ENCODE data around the gene FNBP1L. TPM values are rescaled to one million over a fixed set of nuclear protein-coding genes. Genes with fewer than 3 reads are reported as not detected.

FNBP1L gene
- total RNA-seq, 1 experiment from 2014 or later: 72.7 TPM

- DNase-seq: no peak
- intact Hi-C loops (cut with micrococcal nuclease; ENCODE audit: unreplicated experiment): no loop called here
- H3K4me1 Mint-ChIP-seq (ENCODE audit: low read depth, unreplicated experiment): peaks cover 39% of the 10 kb centered on the region
- no TSS peak for BruUV-seq (replicated peaks)
- H3K36me3 Mint-ChIP-seq (ENCODE audit: insufficient read depth, unreplicated experiment): peaks cover 10% of the 10 kb centered on the region
- H3K27me3 Mint-ChIP-seq (ENCODE audit: unreplicated experiment): no peaks in the 10 kb centered on the region
- no peaks in the 10 kb centered on the region for H3K9me3 Mint-ChIP-seq (ENCODE audit: low read depth, unreplicated experiment)
- no peak overlapping the region for H3K4me3 Mint-ChIP-seq (ENCODE audit: low read depth, unreplicated experiment)
- H3K27ac Mint-ChIP-seq (ENCODE audit: unreplicated experiment): no peak overlapping the region
- CTCF ChIA-PET: no interaction called here
- TF ChIP-seq CTCF (IDR thresholded peaks at IDR 0.05; ENCODE audit: unreplicated experiment): no peak
These were observed 70.6 kb downstream of the FNBP1L start for GRCh38 chr1:93518516-93518915.

GRCh38 chr1:93519199-93519829 lies 71.4 kb downstream of the FNBP1L start:
- DNase-seq: peak; percentile 34
- peak overlapping the region; percentile 32 for H3K27ac Mint-ChIP-seq (ENCODE audit: unreplicated experiment)
- no peaks in the 10 kb centered on the region for H3K9me3 Mint-ChIP-seq (ENCODE audit: low read depth, unreplicated experiment)
- intact Hi-C loops (cut with micrococcal nuclease; ENCODE audit: unreplicated experiment): no loop called here
- TF ChIP-seq CTCF (IDR thresholded peaks at IDR 0.05; ENCODE audit: unreplicated experiment): no peak
- BruUV-seq (replicated peaks): no TSS peak
- no peaks in the 10 kb centered on the region for H3K27me3 Mint-ChIP-seq (ENCODE audit: unreplicated experiment)
- CTCF ChIA-PET: interaction anchor here (0.6 kb wide), 1 partner anchor 23 kb away, joined by 6 read pairs; no protein-coding TSS in a partner anchor
- no peak overlapping the region for H3K4me3 Mint-ChIP-seq (ENCODE audit: low read depth, unreplicated experiment)
- peaks cover 10% of the 10 kb centered on the region for H3K36me3 Mint-ChIP-seq (ENCODE audit: insufficient read depth, unreplicated experiment)
- H3K4me1 Mint-ChIP-seq (ENCODE audit: low read depth, unreplicated experiment): peaks cover 39% of the 10 kb centered on the region

GRCh38 chr1:93521618-93522017 lies 73.7 kb downstream of the FNBP1L start:
- no TSS peak for BruUV-seq (replicated peaks)
- no peaks in the 10 kb centered on the region for H3K9me3 Mint-ChIP-seq (ENCODE audit: low read depth, unreplicated experiment)
- CTCF ChIA-PET: no interaction called here
- H3K27me3 Mint-ChIP-seq (ENCODE audit: unreplicated experiment): no peaks in the 10 kb centered on the region
- no peak overlapping the region for H3K4me3 Mint-ChIP-seq (ENCODE audit: low read depth, unreplicated experiment)
- TF ChIP-seq CTCF (IDR thresholded peaks at IDR 0.05; ENCODE audit: unreplicated experiment): no peak
- H3K27ac Mint-ChIP-seq (ENCODE audit: unreplicated experiment): no peak overlapping the region
- no peak for DNase-seq
- intact Hi-C loops (cut with micrococcal nuclease; ENCODE audit: unreplicated experiment): no loop called here
- peaks cover 53% of the 10 kb centered on the region for H3K4me1 Mint-ChIP-seq (ENCODE audit: low read depth, unreplicated experiment)
- peaks cover 18% of the 10 kb centered on the region for H3K36me3 Mint-ChIP-seq (ENCODE audit: insufficient read depth, unreplicated experiment)

- intact Hi-C loops (cut with micrococcal nuclease; ENCODE audit: unreplicated experiment): no loop called here
- Mint-ChIP-seq H3K27ac (ENCODE audit: unreplicated experiment) (no peak overlapping the region), H3K27me3 (ENCODE audit: unreplicated experiment) (no peaks in the 10 kb centered on the region), H3K4me1 (ENCODE audit: low read depth, unreplicated experiment) (peaks cover 42% of the 10 kb centered on the region), H3K36me3 (ENCODE audit: insufficient read depth, unreplicated experiment) (peaks cover 18% of the 10 kb centered on the region), H3K9me3 (ENCODE audit: low read depth, unreplicated experiment) (no peaks in the 10 kb centered on the region), H3K4me3 (ENCODE audit: low read depth, unreplicated experiment) (no peak overlapping the region)
- no peak for DNase-seq
- TSS peak; percentile 12 for BruUV-seq (replicated peaks)
- no peak for TF ChIP-seq CTCF (IDR thresholded peaks at IDR 0.05; ENCODE audit: unreplicated experiment)
- CTCF ChIA-PET: no interaction called here
These were observed 74.8 kb downstream of the FNBP1L start for GRCh38 chr1:93522721-93523120.
